Measurements from ENCODE around the gene IAPP.

The IAPP gene

DNA sequence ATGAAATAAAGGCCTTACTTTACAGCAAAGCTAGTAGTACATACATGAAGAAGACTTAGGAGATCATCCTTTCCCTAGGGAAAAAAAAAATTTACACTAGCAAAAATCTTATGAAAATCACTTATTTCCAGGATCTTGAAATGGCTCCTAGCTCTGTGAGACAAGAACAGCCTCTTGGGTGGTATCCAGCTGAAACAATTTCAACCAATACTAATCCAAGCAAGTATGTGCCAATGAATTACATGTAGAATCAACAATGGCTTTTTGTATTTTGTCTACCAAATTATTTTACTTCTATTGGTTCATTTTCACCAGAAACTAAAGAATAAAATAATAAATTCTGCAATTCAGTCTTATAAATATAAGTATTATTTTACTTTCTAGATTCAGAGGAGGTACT, 35.2 kb upstream of the IAPP start:
- no peak for DNase-seq (ENCODE audit: extremely low read depth, low read depth)
- no peak overlapping the region for H3K4me3 ChIP-seq (replicated peaks; ENCODE audit: low read depth, low read length)
- TF ChIP-seq, protein P1, sequence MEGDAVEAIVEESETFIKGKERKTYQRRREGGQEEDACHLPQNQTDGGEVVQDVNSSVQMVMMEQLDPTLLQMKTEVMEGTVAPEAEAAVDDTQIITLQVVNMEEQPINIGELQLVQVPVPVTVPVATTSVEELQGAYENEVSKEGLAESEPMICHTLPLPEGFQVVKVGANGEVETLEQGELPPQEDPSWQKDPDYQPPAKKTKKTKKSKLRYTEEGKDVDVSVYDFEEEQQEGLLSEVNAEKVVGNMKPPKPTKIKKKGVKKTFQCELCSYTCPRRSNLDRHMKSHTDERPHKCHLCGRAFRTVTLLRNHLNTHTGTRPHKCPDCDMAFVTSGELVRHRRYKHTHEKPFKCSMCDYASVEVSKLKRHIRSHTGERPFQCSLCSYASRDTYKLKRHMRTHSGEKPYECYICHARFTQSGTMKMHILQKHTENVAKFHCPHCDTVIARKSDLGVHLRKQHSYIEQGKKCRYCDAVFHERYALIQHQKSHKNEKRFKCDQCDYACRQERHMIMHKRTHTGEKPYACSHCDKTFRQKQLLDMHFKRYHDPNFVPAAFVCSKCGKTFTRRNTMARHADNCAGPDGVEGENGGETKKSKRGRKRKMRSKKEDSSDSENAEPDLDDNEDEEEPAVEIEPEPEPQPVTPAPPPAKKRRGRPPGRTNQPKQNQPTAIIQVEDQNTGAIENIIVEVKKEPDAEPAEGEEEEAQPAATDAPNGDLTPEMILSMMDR (IDR thresholded peaks at IDR 0.05; ENCODE audit: low read depth, low read length, missing control alignments), result no peak

DNA sequence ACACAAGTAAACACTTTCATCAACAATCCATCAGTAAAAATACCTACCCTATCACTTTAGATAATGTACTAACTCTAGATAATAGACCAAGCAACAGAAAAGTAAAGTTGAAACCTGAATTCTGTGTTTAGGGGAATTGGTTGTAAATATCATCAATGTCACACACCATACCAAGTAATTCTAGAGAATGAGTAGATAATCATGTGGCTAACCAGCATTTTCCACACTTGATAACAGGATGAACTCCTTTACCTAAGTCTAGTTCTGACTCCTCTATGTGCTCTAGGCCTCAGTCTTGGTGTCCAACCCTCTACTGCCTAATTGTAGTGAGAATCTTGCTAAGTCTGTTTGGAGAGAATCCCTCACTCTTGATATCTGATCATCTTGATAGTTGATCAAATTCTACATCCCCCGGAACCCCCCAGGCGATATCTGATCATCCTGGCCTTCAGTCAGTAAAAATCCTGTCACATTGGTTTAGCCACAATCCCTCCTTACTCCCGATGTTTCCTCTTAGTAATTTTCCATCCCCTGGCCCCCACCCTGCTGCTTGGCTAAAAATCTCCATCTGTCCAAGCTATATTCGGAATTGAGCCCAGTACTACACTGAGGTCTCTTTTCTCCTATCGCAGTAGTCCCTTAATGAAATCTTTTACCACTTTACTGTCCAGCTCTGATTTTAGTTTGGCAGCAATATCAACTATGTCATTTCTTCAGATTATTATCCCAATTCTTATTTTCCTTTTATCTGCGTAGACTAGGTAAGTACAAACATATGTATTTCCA, 34.5 kb upstream of the IAPP start:
- DNase-seq (ENCODE audit: extremely low read depth, low read depth), result no peak
- TF ChIP-seq, protein P1 (IDR thresholded peaks at IDR 0.05; ENCODE audit: low read depth, low read length, missing control alignments), result no peak
- H3K4me3 ChIP-seq (replicated peaks; ENCODE audit: low read depth, low read length), result no peak overlapping the region

- DNase-seq (ENCODE audit: extremely low read depth, low read depth), result no peak
- H3K4me3 ChIP-seq (replicated peaks; ENCODE audit: low read depth, low read length), result no peak overlapping the region
- TF ChIP-seq, protein P1 (IDR thresholded peaks at IDR 0.05; ENCODE audit: low read depth, low read length, missing control alignments), result no peak
These were observed 32.8 kb upstream of the IAPP start for GRCh38 chr12:21339921-21340320.

GRCh38 chr12:21340403-21340802, 32.3 kb upstream of the IAPP start:
- TF ChIP-seq, protein P1 (IDR thresholded peaks at IDR 0.05; ENCODE audit: low read depth, low read length, missing control alignments), result no peak
- H3K4me3 ChIP-seq (replicated peaks; ENCODE audit: low read depth, low read length), result no peak overlapping the region
- no peak for DNase-seq (ENCODE audit: extremely low read depth, low read depth)

DNA sequence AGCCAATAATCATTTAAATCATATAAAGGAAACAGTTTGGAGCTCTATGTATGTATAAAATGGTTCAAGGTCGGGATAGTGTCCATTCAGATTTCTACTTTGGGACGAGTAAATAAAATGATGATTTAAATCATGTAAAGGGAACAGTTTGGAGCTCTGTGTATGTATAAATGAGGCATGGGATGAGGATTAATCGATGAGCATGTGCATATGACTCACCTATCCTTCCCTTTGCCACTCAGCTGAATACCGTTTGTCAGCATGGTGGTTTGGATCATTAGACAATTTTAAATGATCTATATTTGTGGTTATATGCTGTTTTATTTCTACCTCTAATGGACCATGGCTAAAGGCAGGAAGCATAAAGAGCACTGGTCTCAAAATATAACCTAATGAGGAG, 30.9 kb upstream of the IAPP start:
- TF ChIP-seq, protein P1 (IDR thresholded peaks at IDR 0.05; ENCODE audit: low read depth, low read length, missing control alignments), result no peak
- no peak overlapping the region for H3K4me3 ChIP-seq (replicated peaks; ENCODE audit: low read depth, low read length)
- no peak for DNase-seq (ENCODE audit: extremely low read depth, low read depth)

DNA sequence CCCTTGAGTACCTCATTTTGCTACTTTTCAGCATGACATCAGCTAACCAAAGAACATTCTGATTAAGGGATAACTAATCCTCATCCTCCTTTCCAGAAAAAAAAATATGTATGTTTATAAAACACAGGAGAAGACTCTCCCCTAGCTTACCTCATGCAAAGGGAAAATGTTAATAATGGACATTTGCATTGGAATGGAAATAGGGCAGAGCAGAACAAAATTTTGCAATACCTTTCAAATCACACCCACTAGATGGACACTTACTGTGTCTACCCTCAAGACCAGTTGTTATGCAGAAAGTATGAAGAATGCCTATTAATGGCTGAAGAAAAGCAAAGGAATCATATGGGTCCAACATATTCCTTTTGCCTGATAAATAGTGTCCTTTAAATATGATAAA, 29.1 kb upstream of the IAPP start:
- no peak overlapping the region for H3K4me3 ChIP-seq (replicated peaks; ENCODE audit: low read depth, low read length)
- TF ChIP-seq, protein P1 (IDR thresholded peaks at IDR 0.05; ENCODE audit: low read depth, low read length, missing control alignments), result no peak
- DNase-seq (ENCODE audit: extremely low read depth, low read depth), result no peak
